Loucy (cell line): ENCODE data around the gene RRP1B.
A peak's percentile ranks its signal among the peaks of the same experiment; 100 is the strongest.

Experiments used
- H2AFZ ChIP-seq: fragments of 200-600 bp; sonication (generic); 2 replicates; pipeline ENCODE4 v1.6.0; 2016; ENCODE audit warnings: antibody characterized with exemption, mild to moderate bottlenecking, low read length, moderate library complexity
- H3F3A ChIP-seq: fragments of 200-600 bp; 2 replicates; pipeline ENCODE4 v1.6.0; 2016; ENCODE audit warnings: antibody characterized with exemption, low read depth, mild to moderate bottlenecking
- H3K27me3 ChIP-seq: fragments of 200-600 bp; sonication (generic); 2 replicates; pipeline ENCODE4 v1.6.1; 2014; ENCODE audit warnings: low read length, mild to moderate bottlenecking; ENCODE audit not compliant: insufficient read depth, poor library complexity, severe bottlenecking
- H3K36me3 ChIP-seq: fragments of 200-600 bp; sonication (generic); 2 replicates; pipeline ENCODE4 v1.6.1; 2016; ENCODE audit warnings: low read length; ENCODE audit not compliant: insufficient read depth
- H3K4me1 ChIP-seq: fragments of 200-600 bp; sonication (generic); 2 replicates; pipeline ENCODE4 v1.5.1; 2014; ENCODE audit warnings: low read length, mild to moderate bottlenecking; ENCODE audit not compliant: insufficient read depth, poor library complexity, severe bottlenecking
- H3K4me2 ChIP-seq: fragments of 200-600 bp; sonication (generic); 2 replicates; pipeline ENCODE4 v1.6.0; 2014; ENCODE audit warnings: antibody characterized with exemption, low read length, low read depth, mild to moderate bottlenecking; ENCODE audit not compliant: poor library complexity, severe bottlenecking
- H3K4me3 ChIP-seq: fragments of 200-600 bp; sonication (generic); 2 replicates; pipeline ENCODE4 v1.5.1; 2014; ENCODE audit warnings: low read length, mild to moderate bottlenecking, mixed read lengths; ENCODE audit not compliant: poor library complexity, severe bottlenecking
- H3K79me2 ChIP-seq: fragments of 200-600 bp; sonication (generic); 2 replicates; pipeline ENCODE4 v1.6.1; 2014; ENCODE audit warnings: low read length; ENCODE audit not compliant: insufficient read depth
- H3K9ac ChIP-seq: fragments of 200-600 bp; sonication (generic); 2 replicates; pipeline ENCODE4 v1.6.0; 2014; ENCODE audit warnings: mild to moderate bottlenecking, low read depth, low read length, moderate library complexity; ENCODE audit not compliant: poor library complexity, severe bottlenecking
- H3K9me2 ChIP-seq: fragments of 200-600 bp; sonication (generic); replicated peaks from 2 replicates; pipeline ENCODE4 v1.6.1; 2016; ENCODE audit warnings: low read depth, low read length, mixed read lengths
- H3K9me3 ChIP-seq: fragments of 200-600 bp; sonication (generic); 2 replicates; pipeline ENCODE4 v1.6.1; 2014; ENCODE audit warnings: mild to moderate bottlenecking, antibody characterized with exemption, low read length, low read depth; ENCODE audit not compliant: insufficient read depth
- H4K20me1 ChIP-seq: fragments of 200-600 bp; sonication (generic); 2 replicates; pipeline ENCODE4 v1.6.0; 2014; ENCODE audit warnings: antibody characterized with exemption, low read length, mild to moderate bottlenecking; ENCODE audit not compliant: insufficient read depth, poor library complexity, severe bottlenecking
- EZH2phosphoT487 ChIP-seq: fragments of 200-600 bp; IDR thresholded peaks from 2 replicates; pipeline ENCODE4 v1.6.1; 2018; ENCODE audit warnings: antibody characterized with exemption, mild to moderate bottlenecking, moderate library complexity, borderline replicate concordance
- TF ChIP-seq, protein P1 (sequence below): fragments of 200-600 bp; sonication (generic); conservative IDR thresholded peaks from 2 replicates; pipeline ENCODE4 v1.5.1; 2014; ENCODE audit warnings: mild to moderate bottlenecking, antibody characterized with exemption, low read length

Gene RRP1B

DNA sequence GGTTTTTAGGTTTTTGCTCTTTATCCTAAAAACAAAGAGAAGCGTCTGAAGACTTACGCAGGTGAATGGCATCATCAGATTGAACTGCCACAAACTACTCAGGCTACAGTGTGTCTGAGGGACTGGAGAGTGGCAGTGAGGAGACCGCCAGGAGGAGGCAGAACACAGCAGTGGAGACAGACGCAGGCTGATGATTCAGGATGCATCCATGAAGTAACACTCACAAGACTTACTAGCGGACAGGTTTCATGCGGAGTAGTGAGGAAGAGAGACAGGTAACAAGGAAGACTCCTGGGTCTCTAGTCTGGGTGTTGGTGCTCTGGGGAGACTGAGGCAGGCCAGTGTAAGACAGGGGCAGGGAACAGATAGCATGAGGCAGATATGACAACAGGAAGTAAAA is 5.7 kb upstream of the RRP1B start:
- peaks cover 15% of the 10 kb centered on the region for H3K4me1 ChIP-seq
- no peaks in the 10 kb centered on the region for H3K9me2 ChIP-seq
- H3K36me3 ChIP-seq, result no peaks in the 10 kb centered on the region
- no peaks in the 10 kb centered on the region for H3K27me3 ChIP-seq
- no peaks in the 10 kb centered on the region for H4K20me1 ChIP-seq
- no peak overlapping the region for H3K9ac ChIP-seq
- H3K4me2 ChIP-seq, result no peak overlapping the region
- no peaks in the 10 kb centered on the region; the same call in 1 of the 2 replicates for H3F3A ChIP-seq
- no peak overlapping the region for H3K4me3 ChIP-seq
- no peaks in the 10 kb centered on the region for H3K9me3 ChIP-seq
- no peak for TF ChIP-seq EZH2phosphoT487
- TF ChIP-seq, protein P1, sequence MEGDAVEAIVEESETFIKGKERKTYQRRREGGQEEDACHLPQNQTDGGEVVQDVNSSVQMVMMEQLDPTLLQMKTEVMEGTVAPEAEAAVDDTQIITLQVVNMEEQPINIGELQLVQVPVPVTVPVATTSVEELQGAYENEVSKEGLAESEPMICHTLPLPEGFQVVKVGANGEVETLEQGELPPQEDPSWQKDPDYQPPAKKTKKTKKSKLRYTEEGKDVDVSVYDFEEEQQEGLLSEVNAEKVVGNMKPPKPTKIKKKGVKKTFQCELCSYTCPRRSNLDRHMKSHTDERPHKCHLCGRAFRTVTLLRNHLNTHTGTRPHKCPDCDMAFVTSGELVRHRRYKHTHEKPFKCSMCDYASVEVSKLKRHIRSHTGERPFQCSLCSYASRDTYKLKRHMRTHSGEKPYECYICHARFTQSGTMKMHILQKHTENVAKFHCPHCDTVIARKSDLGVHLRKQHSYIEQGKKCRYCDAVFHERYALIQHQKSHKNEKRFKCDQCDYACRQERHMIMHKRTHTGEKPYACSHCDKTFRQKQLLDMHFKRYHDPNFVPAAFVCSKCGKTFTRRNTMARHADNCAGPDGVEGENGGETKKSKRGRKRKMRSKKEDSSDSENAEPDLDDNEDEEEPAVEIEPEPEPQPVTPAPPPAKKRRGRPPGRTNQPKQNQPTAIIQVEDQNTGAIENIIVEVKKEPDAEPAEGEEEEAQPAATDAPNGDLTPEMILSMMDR, result no peak
- no peak overlapping the region for H2AFZ ChIP-seq
- peaks cover 5% of the 10 kb centered on the region; the same call in 1 of the 2 replicates for H3K79me2 ChIP-seq

DNA sequence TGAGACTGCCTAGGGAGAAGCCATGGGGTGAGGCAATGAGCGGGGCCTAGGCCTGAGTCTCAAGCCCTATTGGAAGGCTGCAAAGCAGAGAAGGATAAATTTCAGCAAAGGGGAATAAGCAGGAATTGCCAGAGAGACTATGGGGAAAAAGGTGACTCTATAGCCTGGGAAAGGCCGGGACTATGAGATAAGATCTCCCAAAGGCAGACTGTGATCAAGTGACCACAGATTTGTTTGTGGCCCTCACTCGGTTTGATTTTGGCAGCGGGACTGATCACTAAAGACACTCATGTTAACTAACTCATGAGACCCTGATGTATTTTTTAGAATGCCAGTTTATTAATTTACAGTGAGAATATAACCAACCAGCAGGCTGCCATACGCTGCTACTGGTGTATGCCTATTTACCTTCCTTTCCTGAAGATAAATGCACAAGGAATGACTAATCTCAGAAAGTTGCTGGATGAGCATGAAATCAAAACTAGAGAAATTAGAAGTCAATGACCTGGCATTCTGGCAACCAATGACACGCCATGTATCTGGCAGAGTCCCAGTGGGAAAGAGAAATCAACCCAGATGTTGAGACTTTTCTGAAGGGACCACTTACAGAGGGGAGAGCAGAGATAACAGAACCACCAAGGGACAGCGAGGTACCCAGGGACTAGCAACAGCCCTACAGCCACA is 4.4 kb upstream of the RRP1B start:
- peaks cover 16% of the 10 kb centered on the region for H3K79me2 ChIP-seq
- H3K27me3 ChIP-seq, result no peaks in the 10 kb centered on the region

DNA sequence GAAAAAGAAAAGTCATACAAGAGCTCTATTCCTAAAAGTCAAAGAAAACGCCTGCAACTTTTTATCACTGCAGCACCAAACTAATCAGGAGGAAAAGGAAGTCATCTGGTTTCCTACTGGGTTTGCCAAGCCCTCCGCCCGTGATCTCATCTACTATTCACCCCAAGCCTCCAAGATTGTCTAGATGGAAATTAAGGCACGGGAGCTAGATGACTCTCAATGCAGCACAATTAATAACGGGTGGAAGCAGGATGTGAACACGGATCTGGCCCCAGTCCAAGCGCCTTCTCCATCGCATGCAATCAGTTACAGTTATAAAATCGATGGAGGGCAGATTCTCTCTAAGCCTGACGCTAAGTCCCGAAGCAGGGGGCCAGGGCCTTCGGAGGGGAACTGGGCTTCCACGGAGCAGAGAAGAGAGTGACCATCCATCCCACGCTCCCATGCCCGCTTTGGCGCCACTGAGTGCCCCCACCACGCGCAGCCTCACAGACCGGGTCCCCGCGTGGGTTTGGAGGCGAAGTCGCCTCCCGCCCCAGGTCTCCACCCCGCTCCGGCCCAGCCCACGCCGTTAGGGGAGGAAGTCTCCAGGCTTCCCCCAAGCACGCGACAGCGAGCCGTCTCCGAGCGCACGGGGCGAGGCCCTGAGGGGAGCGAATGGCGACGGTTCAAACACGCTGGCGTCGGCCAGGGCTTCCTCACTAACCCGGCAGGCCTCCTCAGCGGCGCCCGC is 1.8 kb upstream of the RRP1B start:
- no peaks in the 10 kb centered on the region for H3K27me3 ChIP-seq
- no peaks in the 10 kb centered on the region; the same call in 1 of the 2 replicates for H3F3A ChIP-seq
- H3K36me3 ChIP-seq, result no peaks in the 10 kb centered on the region
- peak overlapping the region; percentile 6 for H3K9ac ChIP-seq
- no peak overlapping the region for H2AFZ ChIP-seq
- no peak for TF ChIP-seq EZH2phosphoT487
- TF ChIP-seq, protein P1, result no peak
- no peaks in the 10 kb centered on the region for H3K9me3 ChIP-seq
- peaks cover 42% of the 10 kb centered on the region for H3K79me2 ChIP-seq
- no peak overlapping the region for H3K4me3 ChIP-seq
- H4K20me1 ChIP-seq, result peaks cover 17% of the 10 kb centered on the region
- peaks cover 39% of the 10 kb centered on the region for H3K4me1 ChIP-seq
- peak overlapping the region; percentile 48 for H3K4me2 ChIP-seq
- H3K9me2 ChIP-seq, result no peaks in the 10 kb centered on the region

More for the DNA sequence above, 4.4 kb upstream of the RRP1B start:
- no peaks in the 10 kb centered on the region for H3K9me3 ChIP-seq
- no peaks in the 10 kb centered on the region for H3K36me3 ChIP-seq
- H3K9ac ChIP-seq, result no peak overlapping the region
- H3K4me3 ChIP-seq, result no peak overlapping the region
- H2AFZ ChIP-seq, result no peak overlapping the region
- TF ChIP-seq, protein P1, result no peak
- no peak for TF ChIP-seq EZH2phosphoT487
- no peaks in the 10 kb centered on the region for H3K9me2 ChIP-seq
- H3F3A ChIP-seq, result no peaks in the 10 kb centered on the region; the same call in 1 of the 2 replicates
- H4K20me1 ChIP-seq, result no peaks in the 10 kb centered on the region
- H3K4me1 ChIP-seq, result peaks cover 21% of the 10 kb centered on the region
- H3K4me2 ChIP-seq, result no peak overlapping the region
